ENCODE results near the gene COL5A3. TPM values are rescaled to one million over a fixed set of nuclear protein-coding genes. Genes with fewer than 3 reads are reported as not detected.

Gene COL5A3
- total RNA-seq, 6 donors from 2014 or later: 1.3 to 31.4 (median 11.2) TPM

GRCh38 chr19:10021863-10022262, 11.6 kb upstream of the COL5A3 start:
- 65 to 66% methylated on average over 2 of the region's 2 CpGs for WGBS, 2 donors
- no peak for ATAC-seq (ENCODE audit: low FRiP score in 2 of 2)

GRCh38 chr19:10021446-10021845, 11.1 kb upstream of the COL5A3 start:
- TF ChIP-seq EP300 (IDR thresholded peaks at IDR 0.05): no peak
- TF ChIP-seq POLR2A (IDR thresholded peaks at IDR 0.05): no peak
- no peak for TF ChIP-seq POLR2AphosphoS5 (IDR thresholded peaks at IDR 0.05)
- TF ChIP-seq, protein P1, sequence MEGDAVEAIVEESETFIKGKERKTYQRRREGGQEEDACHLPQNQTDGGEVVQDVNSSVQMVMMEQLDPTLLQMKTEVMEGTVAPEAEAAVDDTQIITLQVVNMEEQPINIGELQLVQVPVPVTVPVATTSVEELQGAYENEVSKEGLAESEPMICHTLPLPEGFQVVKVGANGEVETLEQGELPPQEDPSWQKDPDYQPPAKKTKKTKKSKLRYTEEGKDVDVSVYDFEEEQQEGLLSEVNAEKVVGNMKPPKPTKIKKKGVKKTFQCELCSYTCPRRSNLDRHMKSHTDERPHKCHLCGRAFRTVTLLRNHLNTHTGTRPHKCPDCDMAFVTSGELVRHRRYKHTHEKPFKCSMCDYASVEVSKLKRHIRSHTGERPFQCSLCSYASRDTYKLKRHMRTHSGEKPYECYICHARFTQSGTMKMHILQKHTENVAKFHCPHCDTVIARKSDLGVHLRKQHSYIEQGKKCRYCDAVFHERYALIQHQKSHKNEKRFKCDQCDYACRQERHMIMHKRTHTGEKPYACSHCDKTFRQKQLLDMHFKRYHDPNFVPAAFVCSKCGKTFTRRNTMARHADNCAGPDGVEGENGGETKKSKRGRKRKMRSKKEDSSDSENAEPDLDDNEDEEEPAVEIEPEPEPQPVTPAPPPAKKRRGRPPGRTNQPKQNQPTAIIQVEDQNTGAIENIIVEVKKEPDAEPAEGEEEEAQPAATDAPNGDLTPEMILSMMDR (IDR thresholded peaks at IDR 0.05): no peak
- Histone ChIP-seq H3K4me1 (no peaks in the 10 kb centered on the region), H3K27ac (no peak overlapping the region), H3K9me3 (no peaks in the 10 kb centered on the region), H3K36me3 (no peaks in the 10 kb centered on the region), H3K27me3 (no peaks in the 10 kb centered on the region), H3K4me3 (no peak overlapping the region)
- DNase-seq (peak in 1 of 2 donors; percentile 58), ATAC-seq (ENCODE audit: low FRiP score in 2 of 2) (no peak)
- WGBS, 2 donors: 88 to 96% methylated on average over 21 of the region's 23 CpGs

More at GRCh38 chr19:10021863-10022262, 11.6 kb upstream of the COL5A3 start:
- no peak overlapping the region for H3K4me3 ChIP-seq
- DNase-seq: no peak
- H3K36me3 ChIP-seq: no peaks in the 10 kb centered on the region
- H3K4me1 ChIP-seq: no peaks in the 10 kb centered on the region
- no peaks in the 10 kb centered on the region for H3K27me3 ChIP-seq
- no peak overlapping the region for H3K27ac ChIP-seq
- TF ChIP-seq POLR2A (IDR thresholded peaks at IDR 0.05) (no peak), EP300 (IDR thresholded peaks at IDR 0.05) (no peak), POLR2AphosphoS5 (IDR thresholded peaks at IDR 0.05) (no peak)
- TF ChIP-seq, protein P1 (IDR thresholded peaks at IDR 0.05): no peak
- H3K9me3 ChIP-seq: no peaks in the 10 kb centered on the region

GRCh38 chr19:10020851-10021250, 10.5 kb upstream of the COL5A3 start:
- TF ChIP-seq POLR2A (IDR thresholded peaks at IDR 0.05): no peak
- no peak for TF ChIP-seq EP300 (IDR thresholded peaks at IDR 0.05)
- TF ChIP-seq, protein P1 (IDR thresholded peaks at IDR 0.05): no peak
- no peak for TF ChIP-seq POLR2AphosphoS5 (IDR thresholded peaks at IDR 0.05)
- DNase-seq: no peak
- Histone ChIP-seq H3K4me1 (no peaks in the 10 kb centered on the region), H3K27ac (no peak overlapping the region), H3K4me3 (no peak overlapping the region), H3K27me3 (no peaks in the 10 kb centered on the region), H3K9me3 (no peaks in the 10 kb centered on the region), H3K36me3 (no peaks in the 10 kb centered on the region)
- no peak for ATAC-seq (ENCODE audit: low FRiP score in 2 of 2)
- 83 to 85% methylated on average over 5 to 6 of the region's 6 CpGs for WGBS, 2 donors

GRCh38 chr19:10019246-10019645, 8.9 kb upstream of the COL5A3 start:
- DNase-seq: no peak
- Histone ChIP-seq H3K4me1 (no peaks in the 10 kb centered on the region), H3K4me3 (no peak overlapping the region), H3K27me3 (no peaks in the 10 kb centered on the region), H3K36me3 (no peaks in the 10 kb centered on the region), H3K27ac (no peak overlapping the region), H3K9me3 (no peaks in the 10 kb centered on the region)
- WGBS, 2 donors: 81 to 84% methylated on average over 5 of the region's 5 CpGs
- TF ChIP-seq EP300 (IDR thresholded peaks at IDR 0.05) (no peak), POLR2A (IDR thresholded peaks at IDR 0.05) (no peak), POLR2AphosphoS5 (IDR thresholded peaks at IDR 0.05) (no peak)
- TF ChIP-seq, protein P1 (IDR thresholded peaks at IDR 0.05): no peak
- no peak for ATAC-seq (ENCODE audit: low FRiP score in 2 of 2)

DNA sequence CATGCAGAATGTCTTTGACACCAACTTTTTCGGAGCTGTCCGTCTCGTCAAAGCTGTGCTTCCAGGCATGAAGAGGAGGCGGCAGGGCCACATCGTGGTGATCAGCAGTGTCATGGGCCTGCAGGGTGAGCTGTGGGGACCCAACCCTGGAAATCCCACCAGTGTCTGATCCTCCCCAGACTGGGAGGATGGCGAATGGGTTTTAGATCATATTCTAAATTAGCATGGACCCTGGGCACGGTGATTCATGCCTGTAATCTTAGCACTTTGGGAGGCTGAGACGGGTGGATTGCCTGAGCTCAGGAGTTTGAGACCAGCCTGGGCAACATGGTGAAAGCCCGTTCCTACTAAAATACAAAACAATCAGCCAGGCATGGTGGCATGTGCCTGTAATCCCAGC, 8.5 kb upstream of the COL5A3 start:
- no peaks in the 10 kb centered on the region for H3K9me3 ChIP-seq
- no peak overlapping the region for H3K4me3 ChIP-seq
- WGBS, 2 donors: 69 to 91% methylated on average over 7 to 9 of the region's 9 CpGs
- no peaks in the 10 kb centered on the region for H3K36me3 ChIP-seq
- no peak for ATAC-seq (ENCODE audit: low FRiP score in 2 of 2)
- no peaks in the 10 kb centered on the region for H3K4me1 ChIP-seq
- DNase-seq: no peak
- no peaks in the 10 kb centered on the region for H3K27me3 ChIP-seq
- no peak for TF ChIP-seq POLR2AphosphoS5 (IDR thresholded peaks at IDR 0.05)
- no peak overlapping the region for H3K27ac ChIP-seq

Data from upper lobe of left lung (tissue), 6 donors.